Fibroblast of lung (primary cell): ENCODE measurements around the gene FSTL4. TPM values are rescaled to one million over a fixed set of nuclear protein-coding genes. Genes with fewer than 3 reads are reported as not detected.

ENCODE experiments used
- DNase-seq, 2 donors: peaks; one replicate each; pipeline versions ENCODE4 v3.0.0 to v3.0.0-alpha.2; 2010; ENCODE audit warnings: low read depth in 2 of 2
- H2AFZ ChIP-seq: 2 replicates; pipeline ENCODE4 v1.5.1; 2012; ENCODE audit warnings: low read length, control low read depth, inconsistent platforms
- H3K27ac ChIP-seq: 2 replicates; pipeline ENCODE4 v1.5.1; 2011; ENCODE audit warnings: low read length, control low read depth; ENCODE audit not compliant: insufficient read depth
- H3K27me3 ChIP-seq: 2 replicates; pipeline ENCODE4 v1.5.1; 2011; ENCODE audit warnings: mild to moderate bottlenecking, low read length; ENCODE audit not compliant: control insufficient read depth, insufficient read depth
- H3K36me3 ChIP-seq: 2 replicates; pipeline ENCODE4 v1.5.1; 2011; ENCODE audit warnings: low read length; ENCODE audit not compliant: control insufficient read depth, insufficient read depth
- H3K4me1 ChIP-seq: 2 replicates; pipeline ENCODE4 v1.5.1; 2011; ENCODE audit warnings: low read length; ENCODE audit not compliant: control insufficient read depth, insufficient read depth; ENCODE audit errors: extremely low read depth
- H3K4me2 ChIP-seq: 2 replicates; pipeline ENCODE4 v1.5.1; 2011; ENCODE audit warnings: low read length, control low read depth; ENCODE audit not compliant: insufficient read depth; ENCODE audit errors: extremely low read depth
- H3K4me3 ChIP-seq, 4 experiments: fragments of 200-600 bp in 1 of 4; sonication (generic) in 1 of 4; replicated peaks in 1 of 4; 2 replicates each; pipeline ENCODE4 v1.5.1; 2011 to 2016; ENCODE audit warnings: low read length in 4 of 4, low read depth in 3 of 4, mild to moderate bottlenecking in 3 of 4, control low read depth in 2 of 4, inconsistent platforms in 1 of 4, mixed read lengths in 1 of 4; ENCODE audit not compliant: insufficient read depth in 1 of 4; ENCODE audit errors: control extremely low read depth in 1 of 4
- H3K79me2 ChIP-seq: 2 replicates; pipeline ENCODE4 v1.5.1; 2012; ENCODE audit warnings: mild to moderate bottlenecking, low read length, inconsistent platforms; ENCODE audit not compliant: control insufficient read depth, insufficient read depth
- H3K9ac ChIP-seq: 2 replicates; pipeline ENCODE4 v1.5.1; 2011; ENCODE audit warnings: mild to moderate bottlenecking, low read length, control low read depth; ENCODE audit not compliant: insufficient read depth
- H3K9me3 ChIP-seq: 2 replicates; pipeline ENCODE4 v1.5.1; 2012; ENCODE audit warnings: low read depth, low read length; ENCODE audit not compliant: control insufficient read depth, insufficient read depth
- H4K20me1 ChIP-seq: 2 replicates; pipeline ENCODE4 v1.5.1; 2011; ENCODE audit warnings: low read length; ENCODE audit not compliant: control insufficient read depth, insufficient read depth; ENCODE audit errors: extremely low read depth
- EZH2 ChIP-seq: IDR thresholded peaks from 2 replicates; pipeline ENCODE4 v1.5.1; 2012; ENCODE audit warnings: low read length, control low read depth, mild to moderate bottlenecking; ENCODE audit errors: missing control alignments
- polyA plus RNA-seq, 2 donors: library from polyadenylated mRNA; depleted of rRNA in 1 of 2; stranded (reverse) in 1 of 2; unstranded in 1 of 2; fragments of >200 nt; gene quantifications; 2 replicates each; pipeline ENCODE4 v1.2.1, GENCODE V29; 2011 to 2012; ENCODE audit warnings: missing spikeins in 1 of 2
- total RNA-seq: library from RNA; depleted of rRNA; stranded (reverse); fragments of >200 nt; gene quantifications from 2 replicates; pipeline ENCODE4 v1.2.1, GENCODE V29; 2014
- TF ChIP-seq, protein P1 (sequence below), 2 donors: IDR thresholded peaks in 1 of 2; conservative IDR thresholded peaks in 1 of 2; 1 replicate in 1 of 2; 2 replicates in 1 of 2; pipeline ENCODE4 v1.5.1; 2011 to 2012; ENCODE audit warnings: low read length in 2 of 2, control low read depth in 1 of 2, inconsistent platforms in 1 of 2, low read depth in 1 of 2, mild to moderate bottlenecking in 1 of 2

Gene FSTL4
- total and polyA plus RNA-seq, 2 donors (not counting 1 experiment from before 2014, with no cell fraction given): 0.17 to 0.33 TPM

DNA sequence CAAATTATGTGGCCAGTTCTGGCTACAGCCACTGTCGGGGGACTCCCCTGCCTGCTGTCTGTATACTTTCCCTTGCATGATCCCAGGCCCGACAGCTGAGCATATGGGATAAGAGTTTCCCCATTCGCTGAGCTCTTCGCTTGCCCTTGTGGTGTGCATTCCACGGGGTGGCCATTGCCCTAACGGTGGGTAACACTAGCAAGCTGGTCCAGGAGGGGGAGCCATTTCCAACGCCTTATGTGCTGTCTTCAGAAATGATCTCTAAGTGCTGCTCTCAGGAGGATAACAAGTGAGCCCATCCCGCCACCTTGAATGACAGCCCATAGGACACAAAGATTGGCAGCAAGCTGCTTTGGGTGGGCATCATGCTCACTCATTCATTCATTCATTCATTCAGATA, 190.9 kb downstream of the FSTL4 start:
- no peak overlapping the region for H3K9ac ChIP-seq
- H3K4me2 ChIP-seq: no peak overlapping the region
- no peaks in the 10 kb centered on the region for H3K27me3 ChIP-seq
- no peaks in the 10 kb centered on the region for H3K36me3 ChIP-seq
- H3K27ac ChIP-seq: no peak overlapping the region
- peak in 1 of 2 donors; percentile 17 for DNase-seq
- no peaks in the 10 kb centered on the region for H4K20me1 ChIP-seq
- no peaks in the 10 kb centered on the region for H3K79me2 ChIP-seq
- TF ChIP-seq EZH2: no peak
- TF ChIP-seq, protein P1, sequence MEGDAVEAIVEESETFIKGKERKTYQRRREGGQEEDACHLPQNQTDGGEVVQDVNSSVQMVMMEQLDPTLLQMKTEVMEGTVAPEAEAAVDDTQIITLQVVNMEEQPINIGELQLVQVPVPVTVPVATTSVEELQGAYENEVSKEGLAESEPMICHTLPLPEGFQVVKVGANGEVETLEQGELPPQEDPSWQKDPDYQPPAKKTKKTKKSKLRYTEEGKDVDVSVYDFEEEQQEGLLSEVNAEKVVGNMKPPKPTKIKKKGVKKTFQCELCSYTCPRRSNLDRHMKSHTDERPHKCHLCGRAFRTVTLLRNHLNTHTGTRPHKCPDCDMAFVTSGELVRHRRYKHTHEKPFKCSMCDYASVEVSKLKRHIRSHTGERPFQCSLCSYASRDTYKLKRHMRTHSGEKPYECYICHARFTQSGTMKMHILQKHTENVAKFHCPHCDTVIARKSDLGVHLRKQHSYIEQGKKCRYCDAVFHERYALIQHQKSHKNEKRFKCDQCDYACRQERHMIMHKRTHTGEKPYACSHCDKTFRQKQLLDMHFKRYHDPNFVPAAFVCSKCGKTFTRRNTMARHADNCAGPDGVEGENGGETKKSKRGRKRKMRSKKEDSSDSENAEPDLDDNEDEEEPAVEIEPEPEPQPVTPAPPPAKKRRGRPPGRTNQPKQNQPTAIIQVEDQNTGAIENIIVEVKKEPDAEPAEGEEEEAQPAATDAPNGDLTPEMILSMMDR (conservative IDR thresholded peaks at IDR 0.05 in 1 of 2, IDR thresholded peaks at IDR 0.05 in 1 of 2; ENCODE audit: low read depth in 1 of 2, low read length in 2 of 2): peak in 1 of 2 donors; percentile 33
- H2AFZ ChIP-seq: no peak overlapping the region
- no peak overlapping the region for H3K4me3 ChIP-seq
- H3K9me3 ChIP-seq: no peaks in the 10 kb centered on the region
- no peaks in the 10 kb centered on the region for H3K4me1 ChIP-seq

DNA sequence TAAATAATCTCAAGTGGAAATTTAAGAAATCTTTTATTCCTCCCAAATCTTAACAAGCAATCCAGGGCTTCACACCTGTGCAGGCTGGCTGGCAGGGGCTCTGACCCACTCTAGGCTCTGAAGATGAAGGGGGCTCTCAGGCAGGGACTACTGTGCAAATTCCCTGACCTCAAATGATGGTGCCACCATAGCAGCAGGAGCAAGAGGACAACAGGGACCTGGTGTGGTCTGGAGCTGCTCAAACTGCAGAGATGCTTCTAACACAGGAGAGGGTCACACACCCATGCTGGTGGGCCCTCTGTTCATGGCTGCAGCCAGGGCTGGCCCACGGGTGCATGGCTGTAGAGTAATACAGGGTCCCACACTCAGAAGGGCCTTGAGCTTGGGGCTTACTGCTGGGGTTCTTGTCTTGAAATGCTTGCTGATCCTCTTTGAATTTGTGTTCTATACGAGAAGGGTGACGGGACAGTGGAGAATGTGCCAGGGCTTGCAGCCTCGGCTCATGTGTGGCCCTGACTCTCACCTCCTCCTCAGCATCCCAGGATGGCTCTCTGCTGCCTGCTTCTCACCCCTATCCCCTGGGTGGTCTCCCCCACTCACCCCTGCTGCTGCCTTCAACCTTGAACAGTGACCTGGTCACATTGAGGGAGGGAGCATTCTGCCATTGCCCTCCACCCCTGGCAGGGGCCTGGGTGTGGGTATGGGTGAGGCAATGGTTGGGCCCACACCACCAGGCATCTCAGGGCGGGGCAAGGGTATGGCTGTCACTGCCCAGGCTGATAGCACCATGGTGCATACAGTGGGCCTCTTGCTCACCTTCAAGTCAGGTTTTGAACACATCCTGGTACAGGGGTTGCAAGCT, 191.7 kb downstream of the FSTL4 start:
- Histone ChIP-seq H3K27me3 (no peaks in the 10 kb centered on the region), H3K4me1 (no peaks in the 10 kb centered on the region), H3K27ac (no peak overlapping the region), H3K4me2 (no peak overlapping the region), H3K9ac (no peak overlapping the region), H2AFZ (no peak overlapping the region), H3K4me3 (no peak overlapping the region), H3K9me3 (no peaks in the 10 kb centered on the region), H4K20me1 (no peaks in the 10 kb centered on the region), H3K36me3 (no peaks in the 10 kb centered on the region), H3K79me2 (no peaks in the 10 kb centered on the region)
- TF ChIP-seq, protein P1 (conservative IDR thresholded peaks at IDR 0.05 in 1 of 2, IDR thresholded peaks at IDR 0.05 in 1 of 2; ENCODE audit: low read depth in 1 of 2, low read length in 2 of 2): no peak
- no peak for TF ChIP-seq EZH2
- DNase-seq: no peak

GRCh38 chr5:133415906-133416305, 196.4 kb downstream of the FSTL4 start:
- H3K27ac ChIP-seq: no peak overlapping the region
- H3K9me3 ChIP-seq: no peaks in the 10 kb centered on the region
- no peak overlapping the region for H3K4me2 ChIP-seq
- H3K9ac ChIP-seq: no peak overlapping the region
- H2AFZ ChIP-seq: no peak overlapping the region
- DNase-seq: no peak
- no peak overlapping the region for H3K4me3 ChIP-seq
- no peaks in the 10 kb centered on the region for H3K36me3 ChIP-seq
- H3K4me1 ChIP-seq: no peaks in the 10 kb centered on the region
- no peaks in the 10 kb centered on the region for H4K20me1 ChIP-seq
- TF ChIP-seq, protein P1 (conservative IDR thresholded peaks at IDR 0.05 in 1 of 2, IDR thresholded peaks at IDR 0.05 in 1 of 2; ENCODE audit: low read depth in 1 of 2, low read length in 2 of 2): no peak
- TF ChIP-seq EZH2: no peak
- no peaks in the 10 kb centered on the region for H3K27me3 ChIP-seq
- H3K79me2 ChIP-seq: no peaks in the 10 kb centered on the region
